RWPE1 (cell line): ENCODE data around the gene FOXN4.

Experiments used
- CTCF ChIA-PET: fragments of 350-600 bp; sonication (Branson Sonifier 250); formaldehyde crosslinking; extraction: SDS; loops from one replicate; lab custom pipeline; 2021; lab: Yijun Ruan, JAX
- POLR2A ChIA-PET: fragments of 400-600 bp; formaldehyde crosslinking; extraction: SDS; loops from one replicate; lab custom pipeline; 2020; ENCODE audit warnings: antibody characterized with exemption; ENCODE audit not compliant: low non-redundant PET; lab: Yijun Ruan, JAX
- DNase-seq: peaks from one replicate; pipeline ENCODE4 v3.0.0; 2012; ENCODE audit warnings: low spot score
- H3K27ac ChIP-seq: fragments of 450-650 bp; 2 replicates; pipeline ENCODE4 v1.5.1; 2017
- CTCF ChIP-seq: fragments of 450-650 bp; conservative IDR thresholded peaks from 2 replicates; pipeline ENCODE4 v1.5.1; 2017; ENCODE audit warnings: low read depth, mild to moderate bottlenecking

FOXN4 gene

GRCh38 chr12:109241936-109242335 lies 67.1 kb downstream of the FOXN4 start:
- DNase-seq = no peak
- TF ChIP-seq CTCF = no peak
- POLR2A ChIA-PET = no interaction called here
- no peak overlapping the region for H3K27ac ChIP-seq
- CTCF ChIA-PET = no interaction called here

GRCh38 chr12:109240365-109240764 lies 68.7 kb downstream of the FOXN4 start:
- TF ChIP-seq CTCF = no peak
- CTCF ChIA-PET = no interaction called here
- POLR2A ChIA-PET = no interaction called here
- H3K27ac ChIP-seq = no peak overlapping the region
- DNase-seq = no peak

GRCh38 chr12:109239691-109240090 lies 69.4 kb downstream of the FOXN4 start:
- no peak overlapping the region for H3K27ac ChIP-seq
- ChIA-PET CTCF (interaction anchor here (1.2 kb wide), 1 partner anchor 25 kb away, joined by 3 read pairs; no protein-coding TSS in a partner anchor), POLR2A (no interaction called here)
- no peak for DNase-seq
- no peak for TF ChIP-seq CTCF

GRCh38 chr12:109239179-109239578 lies 69.9 kb downstream of the FOXN4 start:
- CTCF ChIA-PET = interaction anchor here (1.2 kb wide), 1 partner anchor 25 kb away, joined by 3 read pairs; no protein-coding TSS in a partner anchor
- DNase-seq = no peak

GRCh38 chr12:109236257-109236656 lies 72.8 kb downstream of the FOXN4 start:
- DNase-seq = no peak
- CTCF ChIA-PET = no interaction called here
- POLR2A ChIA-PET = no interaction called here
- no peak overlapping the region for H3K27ac ChIP-seq
- TF ChIP-seq CTCF = no peak

More at GRCh38 chr12:109239179-109239578, 69.9 kb downstream of the FOXN4 start:
- POLR2A ChIA-PET = no interaction called here
- no peak overlapping the region for H3K27ac ChIP-seq
- no peak for TF ChIP-seq CTCF

GRCh38 chr12:109234012-109234411 lies 75.1 kb downstream of the FOXN4 start:
- DNase-seq = no peak
- H3K27ac ChIP-seq = no peak overlapping the region
- ChIA-PET POLR2A (no interaction called here), CTCF (no interaction called here)
- no peak for TF ChIP-seq CTCF

- ChIA-PET POLR2A (no interaction called here), CTCF (interaction anchor here (0.7 kb wide), 1 partner anchor 17 kb away, joined by 3 read pairs; no protein-coding TSS in a partner anchor)
- no peak for TF ChIP-seq CTCF
- no peak overlapping the region for H3K27ac ChIP-seq
- DNase-seq = no peak
These were observed 76.4 kb downstream of the FOXN4 start for GRCh38 chr12:109232731-109233130.
